PC-3 (cell line): ENCODE results near the gene RPRD1A. TPM values are rescaled to one million over a fixed set of nuclear protein-coding genes. Genes with fewer than 3 reads are reported as not detected.

Source experiments
- ATAC-seq: fragments of 200-7000 bp; cut with Tn5 transposase; 2 replicates; pipeline ENCODE4 v1.9.1; 2020; ENCODE audit warnings: mild to moderate bottlenecking, moderate library complexity
- BruUV-seq: library from RNA; stranded (reverse); fragments of 400-500 nt; replicated peaks from 2 replicates; lab custom pipeline; 2021; lab: Mats Ljungman, UMichigan
- CTCF ChIA-PET: fragments of 300-600 bp; sonication (Branson Sonifier 250); formaldehyde crosslinking; loops from one replicate; lab custom pipeline; 2022; ENCODE audit warnings: antibody characterized with exemption; lab: Charles Lee
- POLR2A ChIA-PET: fragments of 300-600 bp; sonication (Branson Sonifier 250); formaldehyde crosslinking; loops from one replicate; lab custom pipeline; 2022; ENCODE audit warnings: antibody characterized with exemption; ENCODE audit not compliant: unreplicated experiment; lab: Charles Lee
- DNase-seq: peaks from one replicate; pipeline ENCODE4 v3.0.0-alpha.2; 2015
- H2AFZ ChIP-seq: fragments of 300-600 bp; sonication (generic); 2 replicates; pipeline ENCODE4 v1.6.0; 2016; ENCODE audit warnings: antibody characterized with exemption, low read length
- H3F3A ChIP-seq: fragments of 300-600 bp; sonication (generic); one replicate; pipeline ENCODE4 v1.6.0; 2017; ENCODE audit warnings: antibody characterized with exemption, low read length, control low read depth, mild to moderate bottlenecking; ENCODE audit not compliant: unreplicated experiment
- H3K27ac ChIP-seq: fragments of 300-600 bp; sonication (generic); 2 replicates; pipeline ENCODE4 v1.5.1; 2016; ENCODE audit warnings: mild to moderate bottlenecking, low read length
- H3K27me3 ChIP-seq: fragments of 300-600 bp; sonication (generic); 2 replicates; pipeline ENCODE4 v1.6.1; 2016; ENCODE audit warnings: low read length, mixed read lengths
- H3K36me3 ChIP-seq: fragments of 300-600 bp; sonication (generic); 2 replicates; pipeline ENCODE4 v1.6.1; 2016; ENCODE audit warnings: low read depth, mixed run types, low read length, mixed read lengths
- H3K4me1 ChIP-seq: fragments of 300-600 bp; sonication (generic); 2 replicates; pipeline ENCODE4 v1.5.1; 2016; ENCODE audit warnings: low read length; ENCODE audit not compliant: insufficient read depth
- H3K4me2 ChIP-seq: fragments of 300-600 bp; sonication (generic); 2 replicates; pipeline ENCODE4 v1.6.0; 2016; ENCODE audit warnings: low read length
- H3K4me3 ChIP-seq: fragments of 300-600 bp; sonication (generic); 2 replicates; pipeline ENCODE4 v1.5.1; 2016; ENCODE audit warnings: mild to moderate bottlenecking, low read length, mixed read lengths
- H3K79me2 ChIP-seq: fragments of 300-600 bp; sonication (generic); 2 replicates; pipeline ENCODE4 v1.6.1; 2017; ENCODE audit warnings: low read length, mixed read lengths
- H3K9ac ChIP-seq: fragments of 300-600 bp; sonication (generic); 2 replicates; pipeline ENCODE4 v1.6.0; 2016; ENCODE audit warnings: mild to moderate bottlenecking, low read length
- H3K9me2 ChIP-seq: fragments of 300-600 bp; sonication (generic); replicated peaks from 2 replicates; pipeline ENCODE4 v1.6.1; 2016; ENCODE audit warnings: mixed run types, low read length, mixed read lengths
- H3K9me3 ChIP-seq: fragments of 300-600 bp; sonication (generic); 2 replicates; pipeline ENCODE4 v1.6.1; 2016; ENCODE audit warnings: low read length, mixed read lengths
- H4K20me1 ChIP-seq: fragments of 300-600 bp; sonication (generic); 2 replicates; pipeline ENCODE4 v1.6.1; 2016; ENCODE audit warnings: low read length, mixed read lengths
- EZH2 ChIP-seq: fragments of 300-600 bp; sonication (generic); IDR thresholded peaks from one replicate; pipeline ENCODE4 v1.6.1; 2017; ENCODE audit warnings: antibody characterized with exemption, mild to moderate bottlenecking, low read length; ENCODE audit not compliant: unreplicated experiment
- EZH2phosphoT487 ChIP-seq: fragments of 300-600 bp; sonication (generic); IDR thresholded peaks from 2 replicates; pipeline ENCODE4 v1.6.1; 2018; ENCODE audit warnings: mild to moderate bottlenecking, antibody characterized with exemption, low read length, borderline replicate concordance
- intact Hi-C: fragments of 100-400 bp; cut with micrococcal nuclease; formaldehyde crosslinking; loops from 2 replicates; pipeline ENCODE4 v1.9.0; 2023
- total RNA-seq: library from RNA; depleted of rRNA; stranded (reverse); fragments of >200 nt; gene quantifications from 2 replicates; pipeline ENCODE4 v1.2.3, GENCODE V29; 2014
- TF ChIP-seq, protein P1 (sequence below): fragments of 300-600 bp; sonication (generic); conservative IDR thresholded peaks from 2 replicates; pipeline ENCODE4 v1.5.1; 2017; ENCODE audit warnings: antibody characterized with exemption, low read depth, mild to moderate bottlenecking, low read length

The RPRD1A gene
- total RNA-seq, 1 experiment from 2014 or later = 42.2 TPM

- no peaks in the 10 kb centered on the region for H3K36me3 ChIP-seq
- H3K4me2 ChIP-seq = no peak overlapping the region
- H3K4me3 ChIP-seq = no peak overlapping the region
- H3K4me1 ChIP-seq = no peaks in the 10 kb centered on the region
- ChIA-PET POLR2A (no interaction called here), CTCF (no interaction called here)
- no peaks in the 10 kb centered on the region for H3K27me3 ChIP-seq
- H2AFZ ChIP-seq = no peak overlapping the region
- ATAC-seq = no peak
- H4K20me1 ChIP-seq = no peaks in the 10 kb centered on the region
- no peak overlapping the region for H3K27ac ChIP-seq
- no TSS peak for BruUV-seq
- H3K9ac ChIP-seq = no peak overlapping the region
- no peaks in the 10 kb centered on the region for H3K9me2 ChIP-seq
- no peaks in the 10 kb centered on the region for H3K9me3 ChIP-seq
- no peak for DNase-seq
- TF ChIP-seq, protein P1, sequence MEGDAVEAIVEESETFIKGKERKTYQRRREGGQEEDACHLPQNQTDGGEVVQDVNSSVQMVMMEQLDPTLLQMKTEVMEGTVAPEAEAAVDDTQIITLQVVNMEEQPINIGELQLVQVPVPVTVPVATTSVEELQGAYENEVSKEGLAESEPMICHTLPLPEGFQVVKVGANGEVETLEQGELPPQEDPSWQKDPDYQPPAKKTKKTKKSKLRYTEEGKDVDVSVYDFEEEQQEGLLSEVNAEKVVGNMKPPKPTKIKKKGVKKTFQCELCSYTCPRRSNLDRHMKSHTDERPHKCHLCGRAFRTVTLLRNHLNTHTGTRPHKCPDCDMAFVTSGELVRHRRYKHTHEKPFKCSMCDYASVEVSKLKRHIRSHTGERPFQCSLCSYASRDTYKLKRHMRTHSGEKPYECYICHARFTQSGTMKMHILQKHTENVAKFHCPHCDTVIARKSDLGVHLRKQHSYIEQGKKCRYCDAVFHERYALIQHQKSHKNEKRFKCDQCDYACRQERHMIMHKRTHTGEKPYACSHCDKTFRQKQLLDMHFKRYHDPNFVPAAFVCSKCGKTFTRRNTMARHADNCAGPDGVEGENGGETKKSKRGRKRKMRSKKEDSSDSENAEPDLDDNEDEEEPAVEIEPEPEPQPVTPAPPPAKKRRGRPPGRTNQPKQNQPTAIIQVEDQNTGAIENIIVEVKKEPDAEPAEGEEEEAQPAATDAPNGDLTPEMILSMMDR = no peak
- TF ChIP-seq EZH2 (no peak), EZH2phosphoT487 (no peak)
- intact Hi-C loops = no loop called here
- H3F3A ChIP-seq = no peaks in the 10 kb centered on the region
- H3K79me2 ChIP-seq = no peaks in the 10 kb centered on the region
These were observed 67.4 kb downstream of the RPRD1A start for GRCh38 chr18:35999925-36000324.

GRCh38 chr18:35998967-35999366 lies 68.4 kb downstream of the RPRD1A start:
- H3K4me1 ChIP-seq = no peaks in the 10 kb centered on the region
- no peaks in the 10 kb centered on the region for H3K27me3 ChIP-seq
- no peaks in the 10 kb centered on the region for H4K20me1 ChIP-seq
- no peaks in the 10 kb centered on the region for H3K36me3 ChIP-seq
- no peak overlapping the region for H3K4me2 ChIP-seq
- no peaks in the 10 kb centered on the region for H3K9me3 ChIP-seq
- H3K9me2 ChIP-seq = no peaks in the 10 kb centered on the region
- no peak overlapping the region for H2AFZ ChIP-seq
- H3K4me3 ChIP-seq = no peak overlapping the region
- DNase-seq (no peak), ATAC-seq (no peak)
- H3F3A ChIP-seq = no peaks in the 10 kb centered on the region
- CTCF ChIA-PET = no interaction called here
- TF ChIP-seq, protein P1 = peak; percentile 39; the same call in 1 of the 2 replicates
- TF ChIP-seq EZH2 (no peak), EZH2phosphoT487 (no peak)
- no peak overlapping the region for H3K27ac ChIP-seq
- POLR2A ChIA-PET = no interaction called here
- BruUV-seq = no TSS peak
- intact Hi-C loops = no loop called here
- H3K9ac ChIP-seq = no peak overlapping the region
- no peaks in the 10 kb centered on the region for H3K79me2 ChIP-seq

- CTCF ChIA-PET = no interaction called here
- no TSS peak for BruUV-seq
These were observed 74.3 kb downstream of the RPRD1A start for GRCh38 chr18:35993013-35993412.

More at GRCh38 chr18:35993013-35993412, 74.3 kb downstream of the RPRD1A start:
- Histone ChIP-seq H3K4me2 (no peak overlapping the region), H3F3A (no peaks in the 10 kb centered on the region), H3K9me3 (no peaks in the 10 kb centered on the region), H3K27me3 (no peaks in the 10 kb centered on the region), H3K27ac (no peak overlapping the region), H3K4me3 (no peak overlapping the region), H3K9me2 (no peaks in the 10 kb centered on the region), H3K36me3 (no peaks in the 10 kb centered on the region), H4K20me1 (no peaks in the 10 kb centered on the region), H3K9ac (no peak overlapping the region), H2AFZ (no peak overlapping the region), H3K79me2 (no peaks in the 10 kb centered on the region), H3K4me1 (no peaks in the 10 kb centered on the region)
- TF ChIP-seq EZH2phosphoT487 (no peak), EZH2 (no peak)
- TF ChIP-seq, protein P1 = no peak
- POLR2A ChIA-PET = no interaction called here
- no peak for DNase-seq
- ATAC-seq = no peak
- intact Hi-C loops = no loop called here
